Measurements from ENCODE around the gene SLC22A4. TPM values are rescaled to one million over a fixed set of nuclear protein-coding genes. Genes with fewer than 3 reads are reported as not detected.

The SLC22A4 gene
- total RNA-seq, 2 experiments from 2014 or later, result 0.16 to 0.22 TPM

DNA sequence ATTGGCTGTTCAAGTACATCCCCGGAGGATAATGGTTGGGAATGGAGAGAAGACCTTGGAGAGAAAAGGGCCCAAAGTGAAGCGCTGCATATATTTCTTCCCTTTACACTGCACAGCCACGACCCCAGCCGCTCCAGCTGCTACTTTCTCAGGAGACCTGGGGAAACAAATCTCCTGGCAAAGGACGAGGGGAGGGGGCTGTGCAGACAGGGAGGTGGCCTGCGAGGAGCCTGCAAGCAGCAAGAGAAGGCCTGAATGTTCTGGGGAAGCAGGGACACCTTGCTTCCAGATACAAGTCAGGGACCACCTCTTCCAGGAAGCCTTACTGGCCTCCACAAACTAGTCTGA is 37.4 kb upstream of the SLC22A4 start:
- no peaks in the 10 kb centered on the region for H3K36me3 ChIP-seq (ENCODE audit: insufficient read depth, low read length)
- Mint-ChIP-seq H3K9me3 (no peaks in the 10 kb centered on the region), H3K27me3 (peaks cover 26% of the 10 kb centered on the region), H3K36me3 (ENCODE audit: low read depth) (no peaks in the 10 kb centered on the region), H3K27ac (no peak overlapping the region), H3K4me1 (ENCODE audit: low read depth) (peaks cover 4% of the 10 kb centered on the region), H3K4me3 (no peak overlapping the region)
- TF ChIP-seq, protein P1, sequence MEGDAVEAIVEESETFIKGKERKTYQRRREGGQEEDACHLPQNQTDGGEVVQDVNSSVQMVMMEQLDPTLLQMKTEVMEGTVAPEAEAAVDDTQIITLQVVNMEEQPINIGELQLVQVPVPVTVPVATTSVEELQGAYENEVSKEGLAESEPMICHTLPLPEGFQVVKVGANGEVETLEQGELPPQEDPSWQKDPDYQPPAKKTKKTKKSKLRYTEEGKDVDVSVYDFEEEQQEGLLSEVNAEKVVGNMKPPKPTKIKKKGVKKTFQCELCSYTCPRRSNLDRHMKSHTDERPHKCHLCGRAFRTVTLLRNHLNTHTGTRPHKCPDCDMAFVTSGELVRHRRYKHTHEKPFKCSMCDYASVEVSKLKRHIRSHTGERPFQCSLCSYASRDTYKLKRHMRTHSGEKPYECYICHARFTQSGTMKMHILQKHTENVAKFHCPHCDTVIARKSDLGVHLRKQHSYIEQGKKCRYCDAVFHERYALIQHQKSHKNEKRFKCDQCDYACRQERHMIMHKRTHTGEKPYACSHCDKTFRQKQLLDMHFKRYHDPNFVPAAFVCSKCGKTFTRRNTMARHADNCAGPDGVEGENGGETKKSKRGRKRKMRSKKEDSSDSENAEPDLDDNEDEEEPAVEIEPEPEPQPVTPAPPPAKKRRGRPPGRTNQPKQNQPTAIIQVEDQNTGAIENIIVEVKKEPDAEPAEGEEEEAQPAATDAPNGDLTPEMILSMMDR (IDR thresholded peaks at IDR 0.05), result no peak
- peaks cover 19 to 26% of the 10 kb centered on the region in 2 experiments for H3K27me3 ChIP-seq (ENCODE audit: control insufficient read depth in 1 of 2, insufficient read depth in 2 of 2, low read length in 2 of 2)
- H3K4me1 ChIP-seq (ENCODE audit: insufficient read depth, low read length), result peaks cover 4% of the 10 kb centered on the region
- ChIA-PET POLR2A (no interaction called here), CTCF (no interaction called here)
- peaks cover 0 to 7% of the 10 kb centered on the region in 2 experiments for H3K9me3 ChIP-seq (ENCODE audit: control insufficient read depth in 1 of 2, insufficient read depth in 1 of 2, low read length in 2 of 2)
- DNase-seq (no peak), ATAC-seq (ENCODE audit: poor library complexity) (no peak)
- no peak overlapping the region for H3K4me3 ChIP-seq (ENCODE audit: low read length)
- intact Hi-C loops (cut with DNase I, micrococcal nuclease), result no loop called here
- H3K27ac ChIP-seq (ENCODE audit: low read depth in 1 of 2, low read length in 2 of 2), result no peak overlapping the region

DNA sequence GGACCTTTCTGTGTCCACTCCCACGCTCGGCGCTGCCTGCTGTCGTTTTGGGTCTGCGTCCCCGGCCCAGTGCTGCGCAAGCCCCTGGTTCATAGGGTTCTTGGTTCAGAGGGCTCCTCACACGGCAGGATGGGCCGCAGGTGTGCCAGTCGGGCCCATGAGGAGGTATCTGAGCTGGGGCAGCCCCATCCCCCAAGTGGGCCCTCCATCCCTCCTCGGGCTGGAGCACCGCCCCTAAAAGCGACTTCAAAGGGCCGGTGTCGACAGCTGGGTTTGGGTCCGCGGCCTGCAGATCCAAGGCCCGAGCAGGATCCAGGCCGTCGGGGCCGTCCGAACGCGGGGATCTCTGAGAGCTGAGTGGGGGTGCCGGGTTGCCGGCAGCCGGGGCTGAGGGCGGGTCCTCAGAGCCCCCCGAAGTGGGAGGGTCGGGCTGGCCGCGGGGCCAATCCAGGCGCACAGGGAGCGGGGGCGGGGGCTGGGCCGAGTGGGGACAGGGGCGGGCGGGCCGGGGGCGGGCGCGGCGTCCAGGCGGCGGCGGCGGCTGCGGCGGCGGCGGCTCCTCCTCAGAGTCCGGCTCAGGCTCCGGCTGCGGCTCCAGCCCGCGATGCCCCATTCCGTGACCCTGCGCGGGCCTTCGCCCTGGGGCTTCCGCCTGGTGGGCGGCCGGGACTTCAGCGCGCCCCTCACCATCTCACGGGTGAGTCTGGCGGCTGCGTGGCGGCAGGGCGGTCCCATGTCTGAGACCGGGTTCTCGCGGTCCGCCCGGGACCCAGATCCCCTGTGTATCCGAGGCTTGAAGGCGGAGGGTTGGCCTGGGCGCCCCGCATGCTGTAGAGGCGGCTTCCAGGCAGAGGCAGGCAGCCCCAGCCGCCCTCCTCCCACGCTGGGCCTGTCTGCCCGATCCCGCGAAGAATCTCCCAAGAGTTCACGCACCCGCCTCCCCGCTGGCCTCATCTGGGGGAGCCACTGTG is 36.8 kb upstream of the SLC22A4 start, which contains the start of gene PDLIM4:
TSS of gene PDLIM4 (plus strand) at position 566 of the 971 bp plus-strand sequence. CDS start at position 605, 39 bp downstream.
- Histone ChIP-seq H3K4me1 (ENCODE audit: insufficient read depth, low read length) (peaks cover 4% of the 10 kb centered on the region), H3K36me3 (ENCODE audit: insufficient read depth, low read length) (no peaks in the 10 kb centered on the region), H3K4me3 (ENCODE audit: low read length) (no peak within 1 kb of the TSS), H3K27me3 (ENCODE audit: control insufficient read depth in 1 of 2, insufficient read depth in 2 of 2, low read length in 2 of 2) (peaks cover 19 to 26% of the 10 kb centered on the region in 2 experiments), H3K9me3 (ENCODE audit: control insufficient read depth in 1 of 2, insufficient read depth in 1 of 2, low read length in 2 of 2) (peaks cover 0 to 7% of the 10 kb centered on the region in 2 experiments), H3K27ac (ENCODE audit: low read depth in 1 of 2, low read length in 2 of 2) (no peak within 1 kb of the TSS)
- CTCF ChIA-PET, result no interaction called here
- H3K27me3 Mint-ChIP-seq, result peaks cover 26% of the 10 kb centered on the region
- peaks cover 4% of the 10 kb centered on the region for H3K4me1 Mint-ChIP-seq (ENCODE audit: low read depth)
- H3K36me3 Mint-ChIP-seq (ENCODE audit: low read depth), result no peaks in the 10 kb centered on the region
- H3K9me3 Mint-ChIP-seq, result no peaks in the 10 kb centered on the region
- intact Hi-C loops (cut with DNase I, micrococcal nuclease), result no loop called here
- H3K27ac Mint-ChIP-seq, result no peak within 1 kb of the TSS
- no peak for DNase-seq
- H3K4me3 Mint-ChIP-seq, result no peak within 1 kb of the TSS
- POLR2A ChIA-PET, result no interaction called here
- no peak for ATAC-seq (ENCODE audit: poor library complexity)
- TF ChIP-seq, protein P1 (IDR thresholded peaks at IDR 0.05), result no peak

DNA sequence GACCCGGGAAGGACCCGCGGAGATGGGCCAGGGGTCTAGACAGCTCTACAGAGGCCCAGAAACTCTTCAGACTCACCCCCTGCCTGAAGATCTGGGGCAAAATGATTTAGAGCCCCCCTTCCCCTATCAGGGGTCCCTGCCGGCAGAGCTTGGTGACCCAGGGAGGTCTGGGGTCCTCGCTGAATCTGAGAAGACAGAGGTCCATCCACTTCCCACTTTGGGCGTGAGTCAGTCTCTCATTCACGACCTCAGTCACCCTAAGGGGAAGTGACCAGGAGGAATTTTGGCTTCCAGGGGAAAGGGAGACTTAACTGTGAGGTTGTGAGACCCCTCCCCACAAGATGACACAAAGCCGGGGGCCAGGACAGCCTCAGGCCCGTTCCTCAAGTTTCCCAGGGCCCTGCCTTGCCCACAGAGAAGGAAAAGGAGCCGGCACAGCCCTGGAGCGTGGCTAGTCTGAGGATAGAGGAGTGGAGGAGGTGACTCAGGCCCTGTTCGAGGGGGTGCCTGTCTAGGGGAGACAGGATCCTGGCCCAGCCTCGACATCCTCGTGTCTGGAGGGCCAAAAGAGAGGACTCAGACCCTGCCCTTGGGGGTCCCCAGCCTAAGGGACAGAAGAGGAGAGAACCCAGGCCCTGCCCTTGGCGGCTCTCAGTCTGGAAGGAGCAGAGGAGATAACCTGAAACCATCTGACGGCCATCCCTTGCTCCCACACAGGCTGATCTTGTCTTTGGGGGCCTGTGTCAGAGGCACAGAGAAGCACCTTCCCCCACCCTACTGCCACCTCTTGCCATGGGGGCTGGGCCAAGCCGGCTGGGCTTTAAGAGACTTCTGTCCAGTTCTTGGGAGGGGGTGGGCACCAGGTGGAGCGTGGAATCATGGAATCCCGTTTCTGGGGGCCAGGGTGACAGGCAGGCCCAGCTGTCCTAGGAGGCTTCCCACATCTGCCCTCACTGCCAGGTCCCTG is 35.8 kb upstream of the SLC22A4 start:
- no peak overlapping the region for H3K27ac ChIP-seq (ENCODE audit: low read depth in 1 of 2, low read length in 2 of 2)
- Mint-ChIP-seq H3K27me3 (peaks cover 26% of the 10 kb centered on the region), H3K4me3 (no peak overlapping the region), H3K9me3 (no peaks in the 10 kb centered on the region), H3K27ac (no peak overlapping the region), H3K4me1 (ENCODE audit: low read depth) (peaks cover 4% of the 10 kb centered on the region), H3K36me3 (ENCODE audit: low read depth) (no peaks in the 10 kb centered on the region)
- TF ChIP-seq, protein P1 (IDR thresholded peaks at IDR 0.05), result no peak
- peaks cover 0 to 7% of the 10 kb centered on the region in 2 experiments for H3K9me3 ChIP-seq (ENCODE audit: control insufficient read depth in 1 of 2, insufficient read depth in 1 of 2, low read length in 2 of 2)
- intact Hi-C loops (cut with DNase I, micrococcal nuclease), result no loop called here
- H3K4me3 ChIP-seq (ENCODE audit: low read length), result no peak overlapping the region
- peaks cover 4% of the 10 kb centered on the region for H3K4me1 ChIP-seq (ENCODE audit: insufficient read depth, low read length)
- H3K27me3 ChIP-seq (ENCODE audit: control insufficient read depth in 1 of 2, insufficient read depth in 2 of 2, low read length in 2 of 2), result peaks cover 19 to 26% of the 10 kb centered on the region in 2 experiments
- POLR2A ChIA-PET, result no interaction called here
- ATAC-seq (ENCODE audit: poor library complexity) (no peak), DNase-seq (peak in 1 of 14 experiments; percentile 13)
- CTCF ChIA-PET, result no interaction called here
- H3K36me3 ChIP-seq (ENCODE audit: insufficient read depth, low read length), result no peaks in the 10 kb centered on the region
